ENCODE measurements around the gene PARD3B. TPM values are rescaled to one million over a fixed set of nuclear protein-coding genes. Genes with fewer than 3 reads are reported as not detected.

Gene PARD3B
- total and polyA plus RNA-seq, 2 of the 13 experiments (the other 11 are each of a cell fraction or from before 2014, with no cell fraction given): 0.71 to 2.3 TPM

- no peaks in the 10 kb centered on the region for H3K36me3 ChIP-seq (replicated peaks in 1 of 2; ENCODE audit: control insufficient read depth in 1 of 2, insufficient read depth in 2 of 2, low read length in 2 of 2)
- H3K9me3 ChIP-seq (ENCODE audit: low read length): no peaks in the 10 kb centered on the region
- no peaks in the 10 kb centered on the region for H4K20me1 ChIP-seq (ENCODE audit: insufficient read depth, low read length)
- no peaks in the 10 kb centered on the region for H3K27me3 ChIP-seq (ENCODE audit: control insufficient read depth in 1 of 2, insufficient read depth in 2 of 2, low read length in 2 of 2)
- TF ChIP-seq U2AF1 (optimal IDR thresholded peaks at IDR 0.05; ENCODE audit: low read depth, low read length) (no peak), PATZ1 (CRISPR knock-in tag; IDR thresholded peaks at IDR 0.05) (no peak), ZNF34 (CRISPR knock-in tag; IDR thresholded peaks at IDR 0.05; ENCODE audit: borderline replicate concordance) (no peak), EP300 (IDR thresholded peaks at IDR 0.05; ENCODE audit: low read depth in 2 of 2, low read length in 2 of 2) (no peak), EP300 (CRISPR knock-in tag; IDR thresholded peaks at IDR 0.05; ENCODE audit: borderline replicate concordance) (no peak)
- POLR2A ChIA-PET: no interaction called here
- intact Hi-C loops (cut with micrococcal nuclease; ENCODE audit: unreplicated experiment): no loop called here
- 36% methylated on average over 6 of the region's 6 CpGs for WGBS (ENCODE audit: low lambda C conversion rate)
- 0 out of 2 replicates have a peak, but pooled peaks cover 8% of the 10 kb centered on the region for H3K4me1 ChIP-seq (ENCODE audit: insufficient read depth, low read length)
- no peak overlapping the region for H3K4me2 ChIP-seq (ENCODE audit: low read depth, low read length)
- no TSS peak for BruUV-seq (replicated peaks)
- no peak overlapping the region for H3K27ac ChIP-seq (ENCODE audit: extremely low read length, insufficient read depth, low read length)
- H3K4me3 ChIP-seq (replicated peaks in 1 of 3; ENCODE audit: insufficient read depth in 1 of 3, low read depth in 2 of 3, low read length in 3 of 3): no peak overlapping the region
- CTCF ChIA-PET (ENCODE audit: low intra/inter-chr PET ratio, low total read pairs): no interaction called here
- FAIRE-seq (no peak), ATAC-seq (no peak), DNase-seq (ENCODE audit: low spot score) (no peak)
- no peak overlapping the region for H2AFZ ChIP-seq (ENCODE audit: low read length)
- H3K79me2 ChIP-seq (ENCODE audit: insufficient read depth, low read length): no peaks in the 10 kb centered on the region
- no peak overlapping the region for H3K9ac ChIP-seq (ENCODE audit: insufficient read depth, low read depth, low read length)
- in situ Hi-C loops (cut with HindIII; ENCODE audit: extremely low pct_ligation_motif_present, low pct_unique_long_range_greater_than_20kb): no loop called here
Observed at GRCh38 chr2:205187731-205188130, 642.5 kb downstream of the PARD3B start.

All from HepG2 (cell line).